ENCODE data around the gene NBEA.
"Not testable (repeated sequence)": the region's sequence is repeated elsewhere in the genome, so short reads cannot be mapped to it uniquely, and the experiment has no call there.

Gene NBEA

GRCh38 chr13:35092251-35092650 is 150.2 kb downstream of the NBEA start:
- no peak for DNase-seq

- DNase-seq = no peak
Measured at GRCh38 chr13:35092751-35093150, 150.7 kb downstream of the NBEA start.

GRCh38 chr13:35093356-35093755 is 151.3 kb downstream of the NBEA start:
- DNase-seq = no peak

- DNase-seq = not testable (repeated sequence)
Measured at GRCh38 chr13:35106771-35107170, 164.7 kb downstream of the NBEA start.

GRCh38 chr13:35107535-35107934 is 165.5 kb downstream of the NBEA start:
- no peak for DNase-seq

GRCh38 chr13:35113612-35114011 is 171.5 kb downstream of the NBEA start:
- not testable (repeated sequence) for DNase-seq

- DNase-seq = no peak
Measured at GRCh38 chr13:35127466-35127865, 185.4 kb downstream of the NBEA start.

GRCh38 chr13:35129500-35129899 is 187.4 kb downstream of the NBEA start:
- no peak for DNase-seq

GRCh38 chr13:35131471-35131870 is 189.4 kb downstream of the NBEA start:
- no peak for DNase-seq

- DNase-seq = no peak
Measured at GRCh38 chr13:35136585-35136984, 194.5 kb downstream of the NBEA start.

- peak; percentile 14 for DNase-seq
Measured at GRCh38 chr13:35139591-35139990, 197.5 kb downstream of the NBEA start.

GRCh38 chr13:35140321-35140720 is 198.3 kb downstream of the NBEA start:
- no peak for DNase-seq

- no peak for DNase-seq
Measured at GRCh38 chr13:35140831-35141230, 198.8 kb downstream of the NBEA start.

- DNase-seq = no peak
Measured at GRCh38 chr13:35143123-35143522, 201.1 kb downstream of the NBEA start.

- DNase-seq = no peak
Measured at GRCh38 chr13:35144166-35144890, 202.3 kb downstream of the NBEA start.

GRCh38 chr13:35146686-35147085 is 204.6 kb downstream of the NBEA start:
- no peak for DNase-seq

GRCh38 chr13:35157143-35157755 is 215.2 kb downstream of the NBEA start:
- DNase-seq = peak; percentile 7

- DNase-seq = no peak
Measured at GRCh38 chr13:35159041-35159440, 217.0 kb downstream of the NBEA start.

- no peak for DNase-seq
Measured at GRCh38 chr13:35160896-35161295, 218.8 kb downstream of the NBEA start.

GRCh38 chr13:35162420-35162819 is 220.3 kb downstream of the NBEA start:
- no peak for DNase-seq

GRCh38 chr13:35163674-35164073 is 221.6 kb downstream of the NBEA start:
- DNase-seq = no peak

- peak; percentile 17 for DNase-seq
Measured at GRCh38 chr13:35164324-35164932, 222.4 kb downstream of the NBEA start.

GRCh38 chr13:35165205-35165604 is 223.1 kb downstream of the NBEA start:
- no peak for DNase-seq

- no peak for DNase-seq
Measured at GRCh38 chr13:35179494-35179893, 237.4 kb downstream of the NBEA start.
